NB4 (cell line): ENCODE data around the gene KCNG2.

ENCODE experiments used
- DNase-seq: peaks from one replicate; pipeline ENCODE4 v3.0.0; 2010; ENCODE audit warnings: low read depth
- H3K4me3 ChIP-seq: one replicate; pipeline ENCODE4 v1.5.1; 2011; ENCODE audit warnings: mild to moderate bottlenecking, low read depth, low read length, moderate library complexity
- MYC ChIP-seq: IDR thresholded peaks from 2 replicates; pipeline ENCODE4 v1.6.1; 2011; ENCODE audit warnings: low read depth, low read length
- POLR2A ChIP-seq: IDR thresholded peaks from 2 replicates; pipeline ENCODE4 v1.6.1; 2011; ENCODE audit warnings: mild to moderate bottlenecking; ENCODE audit not compliant: insufficient read length; ENCODE audit errors: extremely low read depth
- TF ChIP-seq, protein P1 (sequence below): IDR thresholded peaks from one replicate; pipeline ENCODE4 v1.5.1; 2012; ENCODE audit warnings: low read depth, low read length
- TF ChIP-seq, protein P2 (sequence below): IDR thresholded peaks from 2 replicates; pipeline ENCODE4 v1.6.1; 2011; ENCODE audit warnings: low read depth, low read length

KCNG2 gene

DNA sequence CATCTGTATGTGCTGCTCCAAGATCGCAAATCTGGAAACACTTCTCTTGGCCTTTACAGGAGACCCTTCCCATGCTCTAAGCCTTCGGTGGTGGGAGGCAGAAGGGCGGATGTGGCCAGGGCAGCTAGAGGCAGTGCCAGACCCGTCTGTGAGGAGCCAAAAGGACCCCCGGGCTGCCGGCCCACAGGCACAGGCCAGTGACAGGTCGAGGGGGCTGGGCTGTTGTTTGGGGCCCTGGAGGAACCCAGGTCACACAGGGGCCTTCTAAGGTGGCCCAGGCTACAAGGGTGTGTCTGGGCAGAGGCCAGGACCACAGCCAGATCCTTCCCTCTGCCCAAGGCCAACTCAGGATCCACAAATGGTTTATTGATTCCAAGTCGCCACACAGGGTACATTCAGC, 104.3 kb downstream of the KCNG2 start:
- TF ChIP-seq, protein P1, sequence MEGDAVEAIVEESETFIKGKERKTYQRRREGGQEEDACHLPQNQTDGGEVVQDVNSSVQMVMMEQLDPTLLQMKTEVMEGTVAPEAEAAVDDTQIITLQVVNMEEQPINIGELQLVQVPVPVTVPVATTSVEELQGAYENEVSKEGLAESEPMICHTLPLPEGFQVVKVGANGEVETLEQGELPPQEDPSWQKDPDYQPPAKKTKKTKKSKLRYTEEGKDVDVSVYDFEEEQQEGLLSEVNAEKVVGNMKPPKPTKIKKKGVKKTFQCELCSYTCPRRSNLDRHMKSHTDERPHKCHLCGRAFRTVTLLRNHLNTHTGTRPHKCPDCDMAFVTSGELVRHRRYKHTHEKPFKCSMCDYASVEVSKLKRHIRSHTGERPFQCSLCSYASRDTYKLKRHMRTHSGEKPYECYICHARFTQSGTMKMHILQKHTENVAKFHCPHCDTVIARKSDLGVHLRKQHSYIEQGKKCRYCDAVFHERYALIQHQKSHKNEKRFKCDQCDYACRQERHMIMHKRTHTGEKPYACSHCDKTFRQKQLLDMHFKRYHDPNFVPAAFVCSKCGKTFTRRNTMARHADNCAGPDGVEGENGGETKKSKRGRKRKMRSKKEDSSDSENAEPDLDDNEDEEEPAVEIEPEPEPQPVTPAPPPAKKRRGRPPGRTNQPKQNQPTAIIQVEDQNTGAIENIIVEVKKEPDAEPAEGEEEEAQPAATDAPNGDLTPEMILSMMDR, result no peak
- TF ChIP-seq, protein P2, sequence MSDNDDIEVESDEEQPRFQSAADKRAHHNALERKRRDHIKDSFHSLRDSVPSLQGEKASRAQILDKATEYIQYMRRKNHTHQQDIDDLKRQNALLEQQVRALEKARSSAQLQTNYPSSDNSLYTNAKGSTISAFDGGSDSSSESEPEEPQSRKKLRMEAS, result no peak
- TF ChIP-seq POLR2A (no peak), MYC (no peak)
- no peak overlapping the region for H3K4me3 ChIP-seq
- DNase-seq, result no peak

DNA sequence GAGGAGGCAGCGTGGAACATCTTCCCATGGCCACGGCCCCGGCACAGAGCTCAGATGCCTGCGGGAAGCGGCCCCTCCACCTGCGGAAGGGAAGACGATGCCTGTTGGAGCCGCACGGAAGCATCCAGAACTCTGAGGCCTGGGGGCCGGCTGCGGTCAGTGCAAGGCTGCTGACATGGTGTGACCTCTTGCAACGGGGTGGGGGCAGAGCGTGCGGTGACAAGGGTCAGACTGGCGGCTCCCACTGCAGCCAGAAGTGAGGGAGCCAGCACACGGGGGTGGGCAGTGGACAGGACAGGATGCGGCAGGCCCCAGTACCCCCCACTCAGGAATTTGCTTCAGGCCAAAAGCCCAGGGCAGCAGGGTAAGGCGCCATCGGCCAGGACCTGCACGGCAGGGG, 104.9 kb downstream of the KCNG2 start:
- no peak overlapping the region for H3K4me3 ChIP-seq
- no peak for DNase-seq
- TF ChIP-seq POLR2A, result no peak
- TF ChIP-seq, protein P2, result no peak
- no peak for TF ChIP-seq MYC
- TF ChIP-seq, protein P1, result no peak

DNA sequence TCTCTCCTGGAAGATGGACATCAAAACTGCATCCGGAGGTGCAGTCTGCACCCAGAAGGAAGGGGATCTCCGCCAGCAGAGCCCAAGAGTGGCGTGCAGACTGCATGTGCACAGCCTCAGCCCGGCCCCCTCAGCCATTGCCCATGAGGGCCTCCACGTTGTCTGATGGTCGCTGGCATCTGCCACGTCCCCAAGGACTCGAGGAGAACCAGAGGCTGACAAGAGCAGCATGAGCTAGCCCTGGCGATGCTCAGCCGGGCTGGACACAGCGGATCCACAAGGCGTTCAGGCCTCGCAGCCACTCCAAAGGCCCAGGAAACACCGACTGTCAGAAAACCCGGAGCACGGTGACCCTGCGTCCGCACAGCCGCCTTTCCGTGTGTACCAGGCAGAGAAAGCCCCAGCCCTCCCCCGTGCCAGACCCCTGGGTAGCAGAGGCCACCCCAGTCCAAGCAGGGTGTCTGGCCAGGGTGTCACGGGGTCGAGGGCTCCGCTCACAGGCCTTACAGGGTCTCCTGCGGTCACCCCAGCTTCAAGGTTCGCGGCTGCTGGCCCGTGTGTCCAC, 105.4 kb downstream of the KCNG2 start:
- DNase-seq, result no peak
- no peak overlapping the region for H3K4me3 ChIP-seq
- TF ChIP-seq POLR2A, result no peak
- no peak for TF ChIP-seq MYC
- TF ChIP-seq, protein P1, result no peak
- TF ChIP-seq, protein P2, result no peak

DNA sequence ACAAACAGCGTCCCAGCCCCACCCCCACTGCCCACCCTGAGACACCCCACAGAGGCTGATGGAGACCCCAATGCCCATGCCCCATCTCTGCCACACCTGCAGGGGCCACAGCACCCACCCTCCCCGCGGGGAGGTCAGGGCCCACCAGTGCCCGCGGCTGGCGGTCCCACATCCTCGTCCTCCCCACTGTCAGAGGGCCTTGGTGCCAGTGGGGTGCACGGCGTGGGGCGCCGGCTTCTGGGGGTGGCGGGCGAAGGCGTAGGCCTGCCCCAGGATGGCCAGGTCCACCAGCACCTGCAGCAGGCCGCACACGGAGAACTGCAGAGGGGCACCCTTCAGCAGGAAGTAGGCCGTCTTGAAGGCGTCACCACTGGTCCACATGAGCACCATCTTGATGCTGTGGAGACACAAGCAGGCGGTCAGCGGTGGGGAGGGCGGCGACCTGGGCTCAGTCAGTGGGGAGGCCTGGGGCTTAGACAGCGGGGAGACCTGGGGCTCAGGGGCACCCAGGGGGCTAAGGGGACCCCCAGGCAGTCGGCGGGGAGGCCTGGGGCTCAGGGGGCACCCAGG, 106.1 kb downstream of the KCNG2 start:
- TF ChIP-seq, protein P1, result no peak
- TF ChIP-seq MYC (no peak), POLR2A (no peak)
- TF ChIP-seq, protein P2, result no peak
- H3K4me3 ChIP-seq, result no peak overlapping the region
- no peak for DNase-seq

DNA sequence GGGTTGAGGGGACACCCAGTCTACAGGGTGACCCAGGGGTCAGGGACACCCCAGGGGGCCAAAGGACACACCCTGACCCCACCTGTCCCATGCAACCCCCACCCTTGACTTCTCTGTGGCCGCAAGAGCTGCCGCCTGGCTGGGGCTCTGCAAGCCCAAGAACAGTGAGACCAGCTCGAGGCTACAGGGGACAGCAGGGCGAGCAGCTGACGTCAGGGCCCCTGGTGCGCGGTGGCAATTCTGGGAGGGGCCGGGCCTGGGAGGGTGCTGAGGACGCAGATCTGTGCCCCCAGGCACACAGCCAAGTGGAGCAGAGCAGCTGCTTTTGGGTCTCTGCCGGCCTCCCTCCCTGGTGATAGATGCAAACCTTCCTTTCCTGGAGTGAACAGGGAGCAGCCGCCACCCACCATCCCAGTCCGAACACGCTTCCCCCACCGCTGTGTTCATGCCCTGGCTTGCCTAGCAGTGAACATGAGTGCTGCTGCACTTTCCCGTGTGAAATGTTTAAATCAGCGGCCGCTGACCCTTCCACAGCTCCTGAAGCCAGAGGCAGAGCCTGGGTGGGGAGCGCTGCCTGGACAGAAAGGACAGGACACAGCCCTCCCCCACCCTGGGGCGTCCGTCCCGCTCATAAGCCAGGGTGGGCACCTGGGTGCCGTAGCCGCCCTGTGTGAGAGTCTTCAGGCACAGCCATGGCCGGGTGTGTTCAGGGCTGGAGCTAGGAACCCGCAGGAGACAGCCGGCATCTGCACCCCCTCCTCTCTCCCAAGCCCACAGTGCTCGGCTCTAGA, 106.8 kb downstream of the KCNG2 start:
- H3K4me3 ChIP-seq, result no peak overlapping the region
- no peak for DNase-seq
- TF ChIP-seq, protein P2, result no peak
- TF ChIP-seq, protein P1, result no peak
- TF ChIP-seq MYC, result no peak
- no peak for TF ChIP-seq POLR2A
